ENCODE data around the gene ZNF385D.

ZNF385D gene

GRCh38 chr3:21682206-21682605 is 68.8 kb downstream of the ZNF385D start:
- in situ Hi-C loops (cut with MboI; ENCODE audit: low sequenced_read_pairs) = no loop called here

- in situ Hi-C loops (cut with MboI; ENCODE audit: low sequenced_read_pairs) = no loop called here
Measured at GRCh38 chr3:21673393-21673792, 77.6 kb downstream of the ZNF385D start.

- in situ Hi-C loops (cut with MboI; ENCODE audit: low sequenced_read_pairs) = no loop called here
Measured at GRCh38 chr3:21672303-21672702, 78.7 kb downstream of the ZNF385D start.

- in situ Hi-C loops (cut with MboI; ENCODE audit: low sequenced_read_pairs) = no loop called here
Measured at GRCh38 chr3:21670386-21670785, 80.6 kb downstream of the ZNF385D start.

- in situ Hi-C loops (cut with MboI; ENCODE audit: low sequenced_read_pairs) = no loop called here
Measured at GRCh38 chr3:21668012-21668411, 83.0 kb downstream of the ZNF385D start.

GRCh38 chr3:21665444-21666100 is 85.4 kb downstream of the ZNF385D start:
- in situ Hi-C loops (cut with MboI; ENCODE audit: low sequenced_read_pairs) = no loop called here

GRCh38 chr3:21664996-21665395 is 86.0 kb downstream of the ZNF385D start:
- in situ Hi-C loops (cut with MboI; ENCODE audit: low sequenced_read_pairs) = no loop called here

- in situ Hi-C loops (cut with MboI; ENCODE audit: low sequenced_read_pairs) = no loop called here
Measured at GRCh38 chr3:21662403-21662802, 88.6 kb downstream of the ZNF385D start.

GRCh38 chr3:21654662-21655061 is 96.3 kb downstream of the ZNF385D start:
- in situ Hi-C loops (cut with MboI; ENCODE audit: low sequenced_read_pairs) = no loop called here

- in situ Hi-C loops (cut with MboI; ENCODE audit: low sequenced_read_pairs) = no loop called here
Measured at GRCh38 chr3:21654241-21654640, 96.8 kb downstream of the ZNF385D start.

GRCh38 chr3:21649519-21649918 is 101.5 kb downstream of the ZNF385D start:
- in situ Hi-C loops (cut with MboI; ENCODE audit: low sequenced_read_pairs) = no loop called here

- in situ Hi-C loops (cut with MboI; ENCODE audit: low sequenced_read_pairs) = no loop called here
Measured at GRCh38 chr3:21647961-21648360, 103.0 kb downstream of the ZNF385D start.

GRCh38 chr3:21645121-21645897 is 105.7 kb downstream of the ZNF385D start:
- in situ Hi-C loops (cut with MboI; ENCODE audit: low sequenced_read_pairs) = no loop called here

GRCh38 chr3:21644268-21644667 is 106.7 kb downstream of the ZNF385D start:
- in situ Hi-C loops (cut with MboI; ENCODE audit: low sequenced_read_pairs) = no loop called here

GRCh38 chr3:21643752-21644151 is 107.3 kb downstream of the ZNF385D start:
- in situ Hi-C loops (cut with MboI; ENCODE audit: low sequenced_read_pairs) = no loop called here

- in situ Hi-C loops (cut with MboI; ENCODE audit: low sequenced_read_pairs) = no loop called here
Measured at GRCh38 chr3:21642433-21642832, 108.6 kb downstream of the ZNF385D start.

GRCh38 chr3:21641959-21642358 is 109.1 kb downstream of the ZNF385D start:
- in situ Hi-C loops (cut with MboI; ENCODE audit: low sequenced_read_pairs) = no loop called here

- in situ Hi-C loops (cut with MboI; ENCODE audit: low sequenced_read_pairs) = no loop called here
Measured at GRCh38 chr3:21638488-21638887, 112.5 kb downstream of the ZNF385D start.

GRCh38 chr3:21634112-21634511 is 116.9 kb downstream of the ZNF385D start:
- in situ Hi-C loops (cut with MboI; ENCODE audit: low sequenced_read_pairs) = no loop called here

GRCh38 chr3:21624524-21624923 is 126.5 kb downstream of the ZNF385D start:
- in situ Hi-C loops (cut with MboI; ENCODE audit: low sequenced_read_pairs) = no loop called here

GRCh38 chr3:21621181-21621651 is 129.8 kb downstream of the ZNF385D start:
- in situ Hi-C loops (cut with MboI; ENCODE audit: low sequenced_read_pairs) = no loop called here

GRCh38 chr3:21620511-21621155 is 130.4 kb downstream of the ZNF385D start:
- in situ Hi-C loops (cut with MboI; ENCODE audit: low sequenced_read_pairs) = no loop called here

Data from HL-60/S4 (cell line).